ENCODE data around the gene LLCFC1.

LLCFC1 gene

DNA sequence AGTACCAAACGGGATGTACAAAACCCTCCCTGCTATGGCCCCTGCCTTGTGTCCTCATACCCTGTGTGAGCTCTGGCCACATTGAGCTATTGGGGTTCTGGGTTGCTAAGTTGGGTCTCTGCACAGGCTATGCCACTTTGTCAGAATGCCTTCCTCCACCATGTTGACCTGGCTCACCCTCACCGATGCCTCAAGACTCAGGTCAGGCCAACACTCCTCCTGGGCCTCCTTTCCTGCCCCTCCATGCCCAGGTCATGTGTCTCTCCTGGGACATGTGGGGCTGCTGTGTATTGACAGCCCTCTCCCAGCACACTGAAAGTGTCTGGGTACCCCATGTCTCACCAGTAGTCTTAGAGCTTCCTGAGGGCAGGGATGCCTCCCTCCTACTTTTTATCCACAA, 20.4 kb upstream of the LLCFC1 start:
- Mint-ChIP-seq H3K4me1 (ENCODE audit: low read depth) (peaks cover 5% of the 10 kb centered on the region), H3K4me3 (no peak overlapping the region), H3K36me3 (ENCODE audit: low read depth) (no peaks in the 10 kb centered on the region), H3K27ac (no peak overlapping the region), H3K9me3 (no peaks in the 10 kb centered on the region), H3K27me3 (peaks cover 2% of the 10 kb centered on the region)
- intact Hi-C loops (cut with micrococcal nuclease), result no loop called here

DNA sequence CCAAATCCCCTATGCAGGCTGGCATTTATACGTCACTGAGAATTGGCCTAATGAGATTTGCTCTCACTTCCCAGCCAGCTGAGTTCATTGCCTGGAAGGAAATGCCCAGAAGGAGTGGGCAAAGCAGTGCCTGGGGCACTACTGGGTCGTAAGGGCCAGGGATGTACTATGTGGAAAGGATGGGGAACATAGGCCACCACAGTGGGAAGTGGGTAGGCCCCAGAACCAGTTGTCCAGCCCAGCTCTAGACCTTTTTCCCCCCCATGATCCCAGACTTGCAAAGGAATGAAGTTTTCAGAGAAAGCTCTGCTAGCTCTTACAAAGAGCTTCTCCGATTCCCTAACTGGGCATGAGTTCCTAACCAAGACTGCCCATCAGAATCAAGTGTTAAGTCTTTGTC, 19.6 kb upstream of the LLCFC1 start:
- intact Hi-C loops (cut with micrococcal nuclease), result no loop called here
- no peaks in the 10 kb centered on the region for H3K36me3 Mint-ChIP-seq (ENCODE audit: low read depth)
- H3K27ac Mint-ChIP-seq, result no peak overlapping the region
- H3K27me3 Mint-ChIP-seq, result peaks cover 2% of the 10 kb centered on the region
- no peak overlapping the region for H3K4me3 Mint-ChIP-seq
- H3K4me1 Mint-ChIP-seq (ENCODE audit: low read depth), result no peaks in the 10 kb centered on the region
- H3K9me3 Mint-ChIP-seq, result no peaks in the 10 kb centered on the region

DNA sequence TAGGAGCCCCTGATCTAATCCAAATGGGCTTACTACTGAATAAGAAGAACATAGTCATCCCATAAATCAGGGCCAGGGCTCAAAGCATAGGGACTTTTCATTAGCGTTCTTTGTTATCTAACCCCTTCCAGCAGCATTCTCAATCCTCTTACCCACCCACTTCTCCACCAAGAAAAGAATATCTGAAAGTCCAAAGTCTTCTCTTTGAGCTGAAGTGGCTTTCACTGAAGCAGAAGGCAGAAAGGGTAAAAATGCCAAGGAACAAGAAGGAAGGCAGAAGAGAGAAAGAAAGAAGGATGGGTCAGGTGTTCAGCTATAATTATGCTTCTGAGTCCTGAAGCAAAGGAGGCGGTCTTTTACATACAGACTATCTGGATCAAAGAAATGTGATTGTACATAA, 15.9 kb upstream of the LLCFC1 start:
- intact Hi-C loops (cut with micrococcal nuclease), result no loop called here
- Mint-ChIP-seq H3K4me1 (ENCODE audit: low read depth) (peaks cover 28% of the 10 kb centered on the region), H3K9me3 (peaks cover 28% of the 10 kb centered on the region), H3K27me3 (no peaks in the 10 kb centered on the region), H3K36me3 (ENCODE audit: low read depth) (peaks cover 11% of the 10 kb centered on the region), H3K4me3 (no peak overlapping the region), H3K27ac (no peak overlapping the region)

DNA sequence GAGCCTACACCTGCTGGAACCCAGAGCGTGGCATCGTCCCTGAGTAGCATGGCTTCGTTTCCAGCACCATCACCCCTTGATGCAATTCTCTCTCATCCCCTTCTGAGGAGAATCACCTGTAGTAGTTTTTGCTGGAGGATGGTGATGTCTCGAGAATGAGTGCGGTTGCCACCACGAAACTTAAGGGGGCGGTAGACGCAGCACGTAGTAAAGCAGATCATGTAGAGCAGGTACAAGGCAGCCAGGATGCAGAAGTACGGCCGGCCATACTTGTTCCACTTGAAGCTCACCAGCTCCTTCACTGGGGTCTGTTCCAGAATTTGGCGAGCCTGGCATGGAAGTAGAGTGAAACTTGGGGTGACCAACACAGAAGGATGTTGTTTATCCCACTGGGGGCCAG, 13.9 kb upstream of the LLCFC1 start:
- no peaks in the 10 kb centered on the region for H3K27me3 Mint-ChIP-seq
- intact Hi-C loops (cut with micrococcal nuclease), result no loop called here
- H3K4me1 Mint-ChIP-seq (ENCODE audit: low read depth), result peaks cover 36% of the 10 kb centered on the region
- peaks cover 13% of the 10 kb centered on the region for H3K36me3 Mint-ChIP-seq (ENCODE audit: low read depth)
- H3K27ac Mint-ChIP-seq, result peak overlapping the region; percentile 84
- H3K9me3 Mint-ChIP-seq, result peaks cover 35% of the 10 kb centered on the region
- H3K4me3 Mint-ChIP-seq, result no peak overlapping the region

DNA sequence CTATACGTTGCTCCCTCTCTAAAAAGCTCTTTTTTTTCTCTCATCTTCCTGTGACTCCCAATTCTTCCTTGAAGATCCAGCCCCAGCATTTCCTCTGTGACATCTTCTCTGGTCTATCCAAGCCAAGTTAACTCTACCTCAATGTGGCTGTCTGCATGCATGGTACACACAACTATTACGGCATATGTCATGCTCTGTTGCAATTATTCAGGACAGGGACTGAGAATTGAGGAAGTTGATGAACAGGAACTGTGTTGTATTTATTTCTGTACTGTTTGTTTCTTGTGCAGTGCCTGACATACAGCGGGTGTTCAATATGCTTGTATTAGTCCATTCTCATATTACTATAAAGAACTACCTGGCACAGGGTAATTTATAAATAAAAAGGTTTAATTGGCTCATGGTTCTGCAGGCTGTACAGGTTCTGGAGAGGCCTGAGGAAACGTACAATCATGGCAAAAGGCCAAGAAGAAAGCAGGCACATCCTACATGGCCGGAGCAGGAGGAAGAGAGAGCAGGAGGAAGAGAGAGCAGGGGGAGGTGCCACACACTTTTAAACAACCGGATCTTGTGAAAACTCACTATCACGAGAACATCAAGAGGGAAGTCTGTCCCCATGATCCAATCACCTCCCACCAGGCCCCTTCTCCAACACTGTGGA, 12.1 kb upstream of the LLCFC1 start:
- Mint-ChIP-seq H3K4me3 (peak overlapping the region; percentile 4), H3K9me3 (peaks cover 36% of the 10 kb centered on the region), H3K36me3 (ENCODE audit: low read depth) (peaks cover 13% of the 10 kb centered on the region), H3K27me3 (no peaks in the 10 kb centered on the region), H3K27ac (peak overlapping the region; percentile 84), H3K4me1 (ENCODE audit: low read depth) (peaks cover 36% of the 10 kb centered on the region)
- intact Hi-C loops (cut with micrococcal nuclease), result no loop called here

DNA sequence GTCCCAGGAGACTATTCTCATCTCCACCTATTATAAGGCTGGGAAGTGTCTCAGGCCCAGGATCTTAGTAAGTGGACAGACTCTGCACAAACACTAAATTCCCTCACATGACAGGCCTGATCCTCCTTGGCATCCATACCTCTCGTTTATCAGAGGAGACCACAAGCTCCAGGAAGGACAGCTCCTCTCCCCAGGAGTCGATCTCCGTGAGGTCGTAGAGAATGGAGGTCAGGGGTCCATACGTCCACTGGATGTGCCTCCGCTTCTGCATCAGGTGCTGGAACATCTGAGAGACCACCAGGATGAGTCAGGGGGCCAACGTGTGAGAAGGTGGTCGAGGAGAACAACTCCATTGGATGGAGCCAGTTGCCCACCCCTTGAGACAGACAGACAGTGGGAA, 11.3 kb upstream of the LLCFC1 start:
- peaks cover 36% of the 10 kb centered on the region for H3K4me1 Mint-ChIP-seq (ENCODE audit: low read depth)
- H3K27me3 Mint-ChIP-seq, result no peaks in the 10 kb centered on the region
- peaks cover 36% of the 10 kb centered on the region for H3K9me3 Mint-ChIP-seq
- peak overlapping the region; percentile 84 for H3K27ac Mint-ChIP-seq
- H3K36me3 Mint-ChIP-seq (ENCODE audit: low read depth), result peaks cover 13% of the 10 kb centered on the region
- intact Hi-C loops (cut with micrococcal nuclease), result no loop called here
- H3K4me3 Mint-ChIP-seq, result no peak overlapping the region

DNA sequence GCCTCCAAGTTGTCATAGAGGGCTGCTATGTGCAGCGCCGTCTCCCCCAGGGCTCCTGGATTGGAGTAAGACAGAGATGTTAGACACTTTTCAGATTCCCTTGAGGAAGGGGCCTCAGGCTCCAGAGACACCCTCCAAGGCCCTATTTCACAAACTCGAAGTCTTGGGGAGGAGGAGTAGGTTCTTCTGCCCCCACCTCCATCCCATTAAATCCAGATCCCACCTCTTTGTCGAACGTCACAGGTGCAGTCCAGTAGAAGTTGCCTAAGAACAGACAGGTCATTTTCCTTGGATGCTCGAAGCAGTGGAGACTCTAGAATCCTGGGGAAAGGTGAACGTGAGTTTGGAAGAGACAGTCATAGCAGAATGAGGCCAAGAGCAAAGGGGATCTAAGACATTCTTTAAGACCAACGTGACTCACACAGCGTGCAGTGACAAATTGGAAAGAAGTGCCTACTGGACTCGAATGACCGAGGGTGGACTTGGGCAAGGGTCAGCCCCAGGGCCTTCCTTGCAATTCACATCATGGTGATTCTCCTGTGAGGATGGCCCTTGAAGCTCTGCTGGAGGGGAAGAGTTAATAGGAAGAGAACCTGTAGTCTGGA, 9.1 kb upstream of the LLCFC1 start:
- Mint-ChIP-seq H3K9me3 (peaks cover 36% of the 10 kb centered on the region), H3K27ac (no peak overlapping the region), H3K36me3 (ENCODE audit: low read depth) (peaks cover 13% of the 10 kb centered on the region), H3K27me3 (peaks cover 4% of the 10 kb centered on the region), H3K4me1 (ENCODE audit: low read depth) (peaks cover 36% of the 10 kb centered on the region), H3K4me3 (no peak overlapping the region)
- intact Hi-C loops (cut with micrococcal nuclease), result no loop called here

DNA sequence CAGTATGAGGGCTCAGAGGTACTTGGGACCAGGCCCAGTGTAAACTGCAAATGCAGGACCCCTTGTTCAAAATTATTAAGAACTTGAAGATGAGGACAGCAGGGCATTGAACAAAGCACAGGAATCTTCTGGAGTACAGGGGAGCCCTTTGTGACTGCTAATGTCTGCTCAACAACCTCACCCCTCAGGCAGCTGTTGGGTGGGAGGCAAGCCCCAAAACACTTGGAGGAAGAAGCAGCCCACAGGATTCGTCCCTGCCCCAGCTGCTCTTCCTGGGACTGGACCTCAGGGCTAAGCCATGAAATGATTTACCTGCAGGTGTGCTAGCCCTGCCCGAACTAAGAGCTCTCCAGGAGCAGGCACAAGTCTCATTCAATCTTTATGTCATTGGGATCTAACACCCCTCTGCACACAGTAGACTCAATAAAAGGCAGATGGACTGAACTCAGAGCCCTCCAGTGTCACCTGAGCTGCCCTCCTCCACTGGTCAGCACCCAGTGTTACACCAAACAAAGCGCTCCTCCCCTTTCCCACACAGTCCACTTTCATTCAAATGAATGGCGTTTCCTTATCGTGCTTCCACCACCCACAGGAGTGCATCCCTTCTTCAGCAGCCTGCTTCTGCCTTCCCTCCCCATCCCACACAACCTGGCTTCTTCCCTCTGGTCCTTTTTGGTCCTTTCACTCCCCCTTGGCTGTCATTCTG, 6.7 kb upstream of the LLCFC1 start:
- H3K27me3 Mint-ChIP-seq, result peaks cover 4% of the 10 kb centered on the region
- H3K4me1 Mint-ChIP-seq (ENCODE audit: low read depth), result peaks cover 16% of the 10 kb centered on the region
- intact Hi-C loops (cut with micrococcal nuclease), result no loop called here

DNA sequence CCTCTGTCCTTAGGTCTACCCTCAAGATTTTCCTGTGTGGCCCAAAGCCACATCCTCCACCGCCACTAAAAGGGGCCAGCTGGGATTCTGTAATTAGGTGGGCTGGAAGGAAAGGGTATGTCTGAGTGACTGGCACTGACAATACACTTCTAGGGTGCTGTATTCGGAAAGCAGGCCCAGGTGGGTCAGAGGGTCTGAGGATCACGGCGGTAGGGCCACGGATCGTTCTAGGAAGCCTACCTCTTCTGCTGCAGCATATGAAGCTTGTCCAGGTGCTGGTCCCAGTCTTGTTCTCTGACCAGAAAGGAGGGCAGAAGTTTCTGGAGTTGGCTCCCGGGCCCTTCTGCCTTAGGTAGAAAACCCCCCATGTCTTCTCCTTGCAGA, 6.2 kb upstream of the LLCFC1 start:
- Mint-ChIP-seq H3K4me3 (no peak overlapping the region), H3K4me1 (ENCODE audit: low read depth) (peaks cover 11% of the 10 kb centered on the region), H3K9me3 (peaks cover 8% of the 10 kb centered on the region), H3K36me3 (ENCODE audit: low read depth) (peaks cover 5% of the 10 kb centered on the region), H3K27me3 (peaks cover 4% of the 10 kb centered on the region), H3K27ac (no peak overlapping the region)
- intact Hi-C loops (cut with micrococcal nuclease), result no loop called here

More for the DNA sequence above, 6.7 kb upstream of the LLCFC1 start:
- Mint-ChIP-seq H3K36me3 (ENCODE audit: low read depth) (peaks cover 11% of the 10 kb centered on the region), H3K4me3 (no peak overlapping the region), H3K9me3 (peaks cover 13% of the 10 kb centered on the region), H3K27ac (no peak overlapping the region)

DNA sequence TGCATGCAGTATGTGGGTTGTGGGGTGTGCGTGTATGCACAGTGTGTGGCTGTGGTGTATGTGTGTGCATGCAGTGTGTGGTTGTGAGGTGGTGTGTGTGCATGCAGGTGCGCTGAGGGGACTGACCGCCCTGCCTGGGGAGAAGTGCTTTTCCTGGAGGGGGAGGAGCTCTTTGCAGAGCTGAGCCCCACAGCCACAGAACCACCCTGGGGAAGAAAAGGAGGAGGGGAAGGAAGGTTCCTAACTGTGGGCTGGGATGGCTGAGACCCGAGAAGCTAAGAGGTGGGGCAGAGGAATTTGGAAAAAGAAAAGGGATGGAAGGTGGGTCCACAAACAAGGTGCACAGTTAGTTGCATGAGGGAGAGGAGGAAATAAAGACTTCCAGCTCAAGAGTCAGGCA, 5.7 kb upstream of the LLCFC1 start, which contains the start of gene TRPV5:
Gene TRPV5, minus strand, starts transcription at position 123 of the 400 bp plus-strand sequence. CDS start 287 bp downstream, outside the sequence.
- H3K27ac Mint-ChIP-seq, result no peak within 1 kb of the TSS
- no peaks in the 10 kb centered on the region for H3K36me3 Mint-ChIP-seq (ENCODE audit: low read depth)
- peaks cover 4% of the 10 kb centered on the region for H3K27me3 Mint-ChIP-seq
- peaks cover 6% of the 10 kb centered on the region for H3K4me1 Mint-ChIP-seq (ENCODE audit: low read depth)
- H3K4me3 Mint-ChIP-seq, result no peak within 1 kb of the TSS
- intact Hi-C loops (cut with micrococcal nuclease), result no loop called here
- H3K9me3 Mint-ChIP-seq, result peaks cover 8% of the 10 kb centered on the region

DNA sequence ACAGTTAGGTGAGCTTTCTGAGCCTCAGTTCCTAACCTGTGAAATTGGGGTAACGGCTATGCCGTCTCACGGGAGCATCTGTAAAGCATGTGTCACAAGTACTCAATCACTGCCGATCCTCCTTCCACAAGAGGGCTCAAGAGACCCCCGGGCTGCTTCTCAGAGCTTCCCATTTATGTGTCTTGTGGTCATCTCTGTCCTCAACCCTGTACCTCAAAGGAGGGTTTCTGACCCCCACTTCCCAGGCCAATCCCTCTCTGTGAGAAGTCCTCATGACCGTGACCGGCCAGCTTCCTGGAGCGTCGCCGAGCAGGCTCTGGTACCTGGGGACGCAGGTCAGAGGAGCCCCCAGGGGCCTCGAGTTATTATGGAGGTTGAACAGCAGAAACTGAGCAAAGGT, 5.2 kb upstream of the LLCFC1 start:
- Mint-ChIP-seq H3K9me3 (peaks cover 8% of the 10 kb centered on the region), H3K27ac (no peak overlapping the region), H3K4me3 (no peak overlapping the region), H3K27me3 (peaks cover 6% of the 10 kb centered on the region), H3K36me3 (ENCODE audit: low read depth) (no peaks in the 10 kb centered on the region), H3K4me1 (ENCODE audit: low read depth) (peaks cover 1% of the 10 kb centered on the region)
- intact Hi-C loops (cut with micrococcal nuclease), result no loop called here

DNA sequence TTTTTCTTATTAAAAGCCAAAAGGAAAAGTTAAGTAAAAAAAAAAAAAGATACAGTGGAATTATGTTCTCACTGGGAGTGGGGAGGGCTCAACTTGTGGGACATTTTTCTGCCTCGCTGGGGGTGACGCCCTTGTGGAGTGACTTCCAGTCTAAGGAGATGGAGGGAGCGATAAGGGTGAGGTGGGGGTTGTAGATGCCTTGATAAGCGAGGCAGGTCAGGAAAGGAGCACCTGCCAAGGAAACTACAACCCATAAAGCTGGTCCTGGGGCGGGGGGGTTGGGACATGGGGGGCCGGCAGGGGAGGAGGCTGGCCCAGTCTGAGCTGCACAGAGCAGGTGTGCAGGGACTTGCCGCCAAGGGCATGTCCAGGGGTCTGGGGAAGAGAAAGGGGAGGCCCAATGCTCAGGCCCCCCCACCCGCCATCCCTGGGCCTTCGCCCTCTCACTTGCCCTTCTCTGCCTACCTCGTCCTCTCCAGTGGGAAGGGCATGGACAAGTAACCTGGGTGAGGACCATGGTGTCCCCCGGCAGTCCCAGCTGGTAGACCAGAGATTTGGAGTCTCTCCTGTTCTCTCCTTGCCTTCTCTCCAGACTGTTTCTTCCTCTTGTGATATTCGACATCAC, 3.2 kb upstream of the LLCFC1 start:
- intact Hi-C loops (cut with micrococcal nuclease), result no loop called here
- Mint-ChIP-seq H3K4me1 (ENCODE audit: low read depth) (no peaks in the 10 kb centered on the region), H3K36me3 (ENCODE audit: low read depth) (no peaks in the 10 kb centered on the region), H3K4me3 (no peak overlapping the region), H3K27ac (no peak overlapping the region), H3K27me3 (peaks cover 6% of the 10 kb centered on the region), H3K9me3 (no peaks in the 10 kb centered on the region)

DNA sequence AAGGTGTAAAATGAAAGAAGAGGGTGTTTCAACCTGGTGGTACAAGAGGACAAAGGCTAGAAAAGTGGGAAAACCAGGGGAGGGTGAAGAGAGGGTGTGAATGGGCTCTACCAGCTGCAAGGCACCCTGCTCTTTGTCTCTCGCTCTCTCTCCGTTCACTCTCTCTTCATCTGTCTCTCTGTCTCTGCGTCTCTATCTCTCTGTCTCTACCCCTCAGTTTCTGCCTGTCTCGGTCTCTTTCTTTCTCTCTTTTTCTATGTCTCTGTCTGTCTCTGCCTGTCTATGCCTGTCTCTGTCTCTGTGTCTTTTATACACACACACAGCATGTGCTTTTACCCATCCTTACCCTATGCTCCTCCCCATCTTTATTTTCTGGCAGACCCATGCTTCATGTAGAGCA, 673 bp upstream of the LLCFC1 start:
- intact Hi-C loops (cut with micrococcal nuclease), result no loop called here
- Mint-ChIP-seq H3K9me3 (no peaks in the 10 kb centered on the region), H3K27ac (no peak overlapping the region), H3K27me3 (peaks cover 13% of the 10 kb centered on the region), H3K4me1 (ENCODE audit: low read depth) (no peaks in the 10 kb centered on the region), H3K36me3 (ENCODE audit: low read depth) (no peaks in the 10 kb centered on the region), H3K4me3 (no peak overlapping the region)

DNA sequence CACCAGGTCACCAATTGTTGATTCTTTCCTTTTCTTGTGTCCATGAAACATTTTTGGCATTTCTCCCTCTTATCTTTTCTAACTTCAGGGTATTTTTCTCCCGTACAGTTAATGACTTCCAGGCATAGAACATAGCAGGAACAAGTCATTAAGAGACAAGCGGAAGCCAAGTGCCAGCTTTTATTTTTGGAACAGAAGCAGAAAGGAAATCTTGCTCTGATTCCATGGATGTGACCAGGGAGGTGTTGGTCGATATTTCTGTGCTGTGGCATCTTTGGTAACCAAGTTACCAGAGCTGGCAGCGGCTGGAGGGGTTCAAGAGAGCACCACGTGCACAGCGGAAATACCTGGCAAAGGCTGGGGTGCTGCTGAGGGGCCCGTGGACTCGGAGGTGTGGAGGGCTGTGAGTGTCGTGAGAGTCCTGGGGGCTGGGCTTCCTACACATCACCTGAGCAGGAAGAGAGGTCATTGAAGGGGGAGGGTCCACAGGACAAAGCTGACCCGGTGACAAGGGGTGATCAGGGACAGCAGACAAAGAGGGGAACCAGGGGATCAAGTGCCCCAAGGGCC, 1.8 kb downstream of the LLCFC1 start:
- no peaks in the 10 kb centered on the region for H3K9me3 Mint-ChIP-seq
- intact Hi-C loops (cut with micrococcal nuclease), result no loop called here
- H3K4me1 Mint-ChIP-seq (ENCODE audit: low read depth), result no peaks in the 10 kb centered on the region
- H3K27ac Mint-ChIP-seq, result no peak overlapping the region
- H3K4me3 Mint-ChIP-seq, result no peak overlapping the region
- no peaks in the 10 kb centered on the region for H3K36me3 Mint-ChIP-seq (ENCODE audit: low read depth)
- H3K27me3 Mint-ChIP-seq, result peaks cover 14% of the 10 kb centered on the region

All from dendritic cell treated with granulocyte-macrophage colony-stimulating factor and Interleukin-4, amounts not matched to agents 40 ng/mL and 50 ng/mL, for 4 days (primary cell).